ENCODE measurements around the gene METTL8. TPM values are rescaled to one million over a fixed set of nuclear protein-coding genes. Genes with fewer than 3 reads are reported as not detected.
A peak's percentile ranks its signal among the peaks of the same experiment; 100 is the strongest.

Gene METTL8
- 10 to 100 TPM; 11.8 to 17.2 (median 15.4) TPM for polyA plus RNA-seq (ENCODE audit: insufficient read length in 4 of 4)

- DNase-seq (ENCODE audit: low read depth in 4 of 4, low spot score in 3 of 4): no peak
Measured at GRCh38 chr2:171433763-171434012, at the start of gene METTL8. TSS of gene METTL8 (minus strand) at chr2:171433990. CDS start at chr2:171392185, 41,805 bp downstream.

- DNase-seq (ENCODE audit: low read depth in 4 of 4, low spot score in 3 of 4): peak in 2 of 4 donors; percentile 3 to 12
Measured at GRCh38 chr2:171482877-171483276, 49.1 kb upstream of the METTL8 start.

GRCh38 chr2:171482308-171482707 lies 48.5 kb upstream of the METTL8 start:
- no peak for DNase-seq (ENCODE audit: low read depth in 4 of 4, low spot score in 3 of 4)

- peak; percentile 13 to 46 (median 44) for DNase-seq (ENCODE audit: low read depth in 4 of 4, low spot score in 3 of 4)
Measured at GRCh38 chr2:171480908-171481307, 47.1 kb upstream of the METTL8 start.

- DNase-seq (ENCODE audit: low read depth in 4 of 4, low spot score in 3 of 4): no peak
Measured at GRCh38 chr2:171479154-171479814, 45.5 kb upstream of the METTL8 start.

GRCh38 chr2:171478345-171478744 lies 44.6 kb upstream of the METTL8 start:
- no peak for DNase-seq (ENCODE audit: low read depth in 4 of 4, low spot score in 3 of 4)

- no peak for DNase-seq (ENCODE audit: low read depth in 4 of 4, low spot score in 3 of 4)
Measured at GRCh38 chr2:171475979-171476378, 42.2 kb upstream of the METTL8 start.

GRCh38 chr2:171470129-171470528 lies 36.3 kb upstream of the METTL8 start:
- no peak for DNase-seq (ENCODE audit: low read depth in 4 of 4, low spot score in 3 of 4)

- no peak for DNase-seq (ENCODE audit: low read depth in 4 of 4, low spot score in 3 of 4)
Measured at GRCh38 chr2:171469176-171469575, 35.4 kb upstream of the METTL8 start.

- no peak for DNase-seq (ENCODE audit: low read depth in 4 of 4, low spot score in 3 of 4)
Measured at GRCh38 chr2:171460537-171460936, 26.7 kb upstream of the METTL8 start.

GRCh38 chr2:171459498-171459897 lies 25.7 kb upstream of the METTL8 start:
- no peak for DNase-seq (ENCODE audit: low read depth in 4 of 4, low spot score in 3 of 4)

GRCh38 chr2:171452773-171453172 lies 19.0 kb upstream of the METTL8 start:
- DNase-seq (ENCODE audit: low read depth in 4 of 4, low spot score in 3 of 4): no peak

GRCh38 chr2:171451074-171451473 lies 17.3 kb upstream of the METTL8 start:
- no peak for DNase-seq (ENCODE audit: low read depth in 4 of 4, low spot score in 3 of 4)

GRCh38 chr2:171447675-171448074 lies 13.9 kb upstream of the METTL8 start:
- no peak for DNase-seq (ENCODE audit: low read depth in 4 of 4, low spot score in 3 of 4)

- no peak for DNase-seq (ENCODE audit: low read depth in 4 of 4, low spot score in 3 of 4)
Measured at GRCh38 chr2:171441470-171441869, 7.7 kb upstream of the METTL8 start.

GRCh38 chr2:171436307-171436706 lies 2.5 kb upstream of the METTL8 start:
- no peak for DNase-seq (ENCODE audit: low read depth in 4 of 4, low spot score in 3 of 4)

GRCh38 chr2:171434013-171434989 lies 511 bp upstream of the METTL8 start, which contains the start of gene DCAF17:
TSS of gene DCAF17 (plus strand) at chr2:171434226. CDS start at chr2:171434578, 352 bp downstream.
- DNase-seq (ENCODE audit: low read depth in 4 of 4, low spot score in 3 of 4): peak; percentile 87 to 93 (median 90)

- DNase-seq (ENCODE audit: low read depth in 4 of 4, low spot score in 3 of 4): no peak
Measured at GRCh38 chr2:171432969-171433762, 624 bp downstream of the METTL8 start.

- no peak for DNase-seq (ENCODE audit: low read depth in 4 of 4, low spot score in 3 of 4)
Measured at GRCh38 chr2:171432206-171432968, 1.4 kb downstream of the METTL8 start.

GRCh38 chr2:171431677-171432167 lies 2.1 kb downstream of the METTL8 start:
- DNase-seq (ENCODE audit: low read depth in 4 of 4, low spot score in 3 of 4): no peak
